ENCODE measurements around the gene VPS13D. TPM values are rescaled to one million over a fixed set of nuclear protein-coding genes. Genes with fewer than 3 reads are reported as not detected.

Gene VPS13D
- total and polyA plus RNA-seq, 4 donors: 10.2 to 68.3 (median 12.6) TPM

DNA sequence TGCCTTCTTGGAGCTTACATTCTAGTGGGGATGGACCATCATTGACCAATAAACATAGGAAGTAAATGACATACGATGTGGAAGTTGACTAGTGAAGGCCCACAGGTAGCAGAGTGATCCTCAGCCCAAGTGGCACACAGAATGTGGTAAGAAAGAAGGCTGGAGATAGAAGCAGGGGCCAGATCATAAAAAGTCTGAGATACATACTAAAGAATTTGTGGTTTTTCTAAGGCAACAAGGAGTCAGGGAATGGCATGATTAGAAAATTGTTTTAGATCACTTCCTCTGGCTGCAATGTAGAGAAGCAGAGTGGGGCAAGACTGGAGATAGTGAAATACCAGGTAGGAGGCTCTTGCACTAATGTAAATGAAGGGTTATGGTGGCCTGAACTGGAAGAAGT is 154.0 kb downstream of the VPS13D start (continued):
- TF ChIP-seq, protein P1, sequence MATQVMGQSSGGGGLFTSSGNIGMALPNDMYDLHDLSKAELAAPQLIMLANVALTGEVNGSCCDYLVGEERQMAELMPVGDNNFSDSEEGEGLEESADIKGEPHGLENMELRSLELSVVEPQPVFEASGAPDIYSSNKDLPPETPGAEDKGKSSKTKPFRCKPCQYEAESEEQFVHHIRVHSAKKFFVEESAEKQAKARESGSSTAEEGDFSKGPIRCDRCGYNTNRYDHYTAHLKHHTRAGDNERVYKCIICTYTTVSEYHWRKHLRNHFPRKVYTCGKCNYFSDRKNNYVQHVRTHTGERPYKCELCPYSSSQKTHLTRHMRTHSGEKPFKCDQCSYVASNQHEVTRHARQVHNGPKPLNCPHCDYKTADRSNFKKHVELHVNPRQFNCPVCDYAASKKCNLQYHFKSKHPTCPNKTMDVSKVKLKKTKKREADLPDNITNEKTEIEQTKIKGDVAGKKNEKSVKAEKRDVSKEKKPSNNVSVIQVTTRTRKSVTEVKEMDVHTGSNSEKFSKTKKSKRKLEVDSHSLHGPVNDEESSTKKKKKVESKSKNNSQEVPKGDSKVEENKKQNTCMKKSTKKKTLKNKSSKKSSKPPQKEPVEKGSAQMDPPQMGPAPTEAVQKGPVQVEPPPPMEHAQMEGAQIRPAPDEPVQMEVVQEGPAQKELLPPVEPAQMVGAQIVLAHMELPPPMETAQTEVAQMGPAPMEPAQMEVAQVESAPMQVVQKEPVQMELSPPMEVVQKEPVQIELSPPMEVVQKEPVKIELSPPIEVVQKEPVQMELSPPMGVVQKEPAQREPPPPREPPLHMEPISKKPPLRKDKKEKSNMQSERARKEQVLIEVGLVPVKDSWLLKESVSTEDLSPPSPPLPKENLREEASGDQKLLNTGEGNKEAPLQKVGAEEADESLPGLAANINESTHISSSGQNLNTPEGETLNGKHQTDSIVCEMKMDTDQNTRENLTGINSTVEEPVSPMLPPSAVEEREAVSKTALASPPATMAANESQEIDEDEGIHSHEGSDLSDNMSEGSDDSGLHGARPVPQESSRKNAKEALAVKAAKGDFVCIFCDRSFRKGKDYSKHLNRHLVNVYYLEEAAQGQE (IDR thresholded peaks at IDR 0.05): no peak
- TF ChIP-seq RXRA (IDR thresholded peaks at IDR 0.05): no peak
- TF ChIP-seq YY1 (IDR thresholded peaks at IDR 0.05): no peak
- TF ChIP-seq HNF4A (conservative IDR thresholded peaks at IDR 0.05): no peak
- no peak for TF ChIP-seq TAF1 (conservative IDR thresholded peaks at IDR 0.05)
- no peak for TF ChIP-seq FOXA2 (IDR thresholded peaks at IDR 0.05)
- TF ChIP-seq, protein P2, sequence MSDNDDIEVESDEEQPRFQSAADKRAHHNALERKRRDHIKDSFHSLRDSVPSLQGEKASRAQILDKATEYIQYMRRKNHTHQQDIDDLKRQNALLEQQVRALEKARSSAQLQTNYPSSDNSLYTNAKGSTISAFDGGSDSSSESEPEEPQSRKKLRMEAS (IDR thresholded peaks at IDR 0.05): no peak
- TF ChIP-seq, protein P3, sequence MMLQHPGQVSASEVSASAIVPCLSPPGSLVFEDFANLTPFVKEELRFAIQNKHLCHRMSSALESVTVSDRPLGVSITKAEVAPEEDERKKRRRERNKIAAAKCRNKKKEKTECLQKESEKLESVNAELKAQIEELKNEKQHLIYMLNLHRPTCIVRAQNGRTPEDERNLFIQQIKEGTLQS (IDR thresholded peaks at IDR 0.05): no peak
- TF ChIP-seq GABPA (IDR thresholded peaks at IDR 0.05 in 1 of 2, conservative IDR thresholded peaks at IDR 0.05 in 1 of 2): no peak
- TF ChIP-seq JUND (IDR thresholded peaks at IDR 0.05): no peak

DNA sequence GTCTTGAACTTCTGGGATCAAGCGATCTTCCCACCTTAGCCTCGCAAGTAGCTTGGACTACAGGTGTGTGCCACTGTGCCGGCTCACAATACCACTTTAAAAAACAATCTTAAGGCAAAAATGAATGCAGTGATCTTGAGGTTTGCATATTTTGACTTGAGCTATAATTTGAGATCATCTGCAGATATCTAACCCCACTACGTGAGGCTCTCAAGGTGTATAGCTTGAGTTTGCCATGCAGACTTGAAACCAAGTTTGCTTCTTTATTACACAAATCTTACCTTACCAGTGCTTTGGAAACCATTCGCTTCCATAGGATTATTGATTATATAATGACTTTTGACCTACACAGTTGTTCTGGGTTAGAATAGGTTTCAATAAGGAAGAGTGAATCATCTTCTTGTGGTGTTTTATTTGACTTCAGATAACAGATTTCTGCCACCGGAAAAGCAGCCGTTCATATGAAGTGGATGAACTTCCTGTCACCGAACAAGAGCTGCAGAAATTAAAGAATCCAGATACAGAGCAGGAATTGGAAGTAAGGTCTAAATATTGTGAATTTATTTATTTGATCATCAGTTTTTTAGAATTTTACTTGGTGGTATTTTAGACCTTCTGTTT is 155.1 kb downstream of the VPS13D start:
- H3K27me3 ChIP-seq (ENCODE audit: control insufficient read depth in 4 of 4, insufficient read depth in 4 of 4, low read length in 3 of 4): no peaks in the 10 kb centered on the region
- no peak overlapping the region for H3K27ac ChIP-seq (ENCODE audit: low read depth in 1 of 2, low read length in 2 of 2)
- H3K4me3 ChIP-seq (ENCODE audit: low read depth in 1 of 3, low read length in 3 of 3): no peak overlapping the region
- TF ChIP-seq FOXA1 (IDR thresholded peaks at IDR 0.05) (no peak), HNF4G (IDR thresholded peaks at IDR 0.05) (no peak), TAF1 (conservative IDR thresholded peaks at IDR 0.05) (no peak), EGR1 (IDR thresholded peaks at IDR 0.05; ENCODE audit: low read depth in 2 of 2) (no peak), RAD21 (IDR thresholded peaks at IDR 0.05) (no peak), JUND (IDR thresholded peaks at IDR 0.05) (no peak), GABPA (IDR thresholded peaks at IDR 0.05 in 1 of 2, conservative IDR thresholded peaks at IDR 0.05 in 1 of 2) (no peak), NR2F2 (IDR thresholded peaks at IDR 0.05) (no peak), SP1 (IDR thresholded peaks at IDR 0.05) (no peak)
- TF ChIP-seq, protein P2 (IDR thresholded peaks at IDR 0.05): no peak
- TF ChIP-seq, protein P4, sequence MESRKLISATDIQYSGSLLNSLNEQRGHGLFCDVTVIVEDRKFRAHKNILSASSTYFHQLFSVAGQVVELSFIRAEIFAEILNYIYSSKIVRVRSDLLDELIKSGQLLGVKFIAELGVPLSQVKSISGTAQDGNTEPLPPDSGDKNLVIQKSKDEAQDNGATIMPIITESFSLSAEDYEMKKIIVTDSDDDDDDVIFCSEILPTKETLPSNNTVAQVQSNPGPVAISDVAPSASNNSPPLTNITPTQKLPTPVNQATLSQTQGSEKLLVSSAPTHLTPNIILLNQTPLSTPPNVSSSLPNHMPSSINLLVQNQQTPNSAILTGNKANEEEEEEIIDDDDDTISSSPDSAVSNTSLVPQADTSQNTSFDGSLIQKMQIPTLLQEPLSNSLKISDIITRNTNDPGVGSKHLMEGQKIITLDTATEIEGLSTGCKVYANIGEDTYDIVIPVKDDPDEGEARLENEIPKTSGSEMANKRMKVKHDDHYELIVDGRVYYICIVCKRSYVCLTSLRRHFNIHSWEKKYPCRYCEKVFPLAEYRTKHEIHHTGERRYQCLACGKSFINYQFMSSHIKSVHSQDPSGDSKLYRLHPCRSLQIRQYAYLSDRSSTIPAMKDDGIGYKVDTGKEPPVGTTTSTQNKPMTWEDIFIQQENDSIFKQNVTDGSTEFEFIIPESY (IDR thresholded peaks at IDR 0.05): no peak
- DNase-seq (ENCODE audit: low spot score): no peak
- H3K9me3 ChIP-seq (ENCODE audit: control insufficient read depth in 4 of 4, low read length in 3 of 4): peaks cover 2 to 14% (median 3%) of the 10 kb centered on the region in 4 donors
- peaks cover 6 to 51% (median 39%) of the 10 kb centered on the region in 4 donors for H3K36me3 ChIP-seq (ENCODE audit: control insufficient read depth in 4 of 4, insufficient read depth in 3 of 4, low read depth in 1 of 4, low read length in 3 of 4)
- WGBS: 79% methylated on average over 8 of the region's 8 CpGs
- H3K4me1 ChIP-seq (ENCODE audit: control insufficient read depth in 4 of 4, insufficient read depth in 4 of 4, low read length in 3 of 4): peaks cover 0 to 15% (median 10%) of the 10 kb centered on the region in 4 donors
- no peak overlapping the region for H3K9ac ChIP-seq (ENCODE audit: low read depth in 1 of 2, low read length in 2 of 2)

All from liver (tissue), 9 donors.